ENCODE results near the gene SIM1.
A peak's percentile ranks its signal among the peaks of the same experiment; 100 is the strongest.

SIM1 gene

GRCh38 chr6:100504786-100505737 lies 40.3 kb upstream of the SIM1 start:
- peaks cover 0 to 37% of the 10 kb centered on the region in 2 donors for H3K36me3 ChIP-seq (replicated peaks in 1 of 2; ENCODE audit: control insufficient read depth in 2 of 2, insufficient read depth in 2 of 2, low read length in 2 of 2)
- no peak overlapping the region for H2BK120ac ChIP-seq (ENCODE audit: low read depth, low read length)
- no peak overlapping the region for H2BK5ac ChIP-seq (ENCODE audit: low read length)
- no peak overlapping the region for H3K14ac ChIP-seq (ENCODE audit: low read length)
- peaks cover 0 to 2% of the 10 kb centered on the region in 2 donors for H3K4me1 ChIP-seq (ENCODE audit: control insufficient read depth in 2 of 2, insufficient read depth in 1 of 2, low read depth in 1 of 2, low read length in 2 of 2)
- no peak overlapping the region for H2AFZ ChIP-seq (ENCODE audit: low read length)
- no peak overlapping the region for H4K8ac ChIP-seq (ENCODE audit: low read depth, low read length)
- no peak overlapping the region for H3K4me3 ChIP-seq (ENCODE audit: low read length in 2 of 2)
- no peak overlapping the region for H3K9ac ChIP-seq (ENCODE audit: low read depth, low read length, poor library complexity)
- H3K4me2 ChIP-seq (ENCODE audit: insufficient read depth, low read length, poor library complexity, severe bottlenecking) = no peak overlapping the region
- H3K23ac ChIP-seq (ENCODE audit: low read depth, low read length, poor library complexity) = no peak overlapping the region
- H3K4ac ChIP-seq (ENCODE audit: low read length) = no peak overlapping the region
- H2AK5ac ChIP-seq (ENCODE audit: low read depth, low read length) = no peak overlapping the region
- DNase-seq (ENCODE audit: low spot score) = no peak
- H3K9me3 ChIP-seq (replicated peaks in 1 of 2; ENCODE audit: control insufficient read depth in 2 of 2, insufficient read depth in 1 of 2, low read depth in 1 of 2, low read length in 2 of 2) = no peaks in the 10 kb centered on the region
- no peak overlapping the region for H4K91ac ChIP-seq (ENCODE audit: low read depth, low read length, poor library complexity)
- H3K79me1 ChIP-seq (ENCODE audit: low read depth, low read length) = no peaks in the 10 kb centered on the region
- no peaks in the 10 kb centered on the region for H3K27me3 ChIP-seq (ENCODE audit: control insufficient read depth in 3 of 3, insufficient read depth in 3 of 3, low read depth in 1 of 3, low read length in 3 of 3)
- no peak overlapping the region for H3K18ac ChIP-seq (ENCODE audit: low read length)
- H3K27ac ChIP-seq (replicated peaks; ENCODE audit: low read length) = no peak overlapping the region
- H2BK15ac ChIP-seq (ENCODE audit: low read length) = no peak overlapping the region
- H2BK12ac ChIP-seq (ENCODE audit: low read length) = no peak overlapping the region
- WGBS, 2 donors (ENCODE audit: extremely low coverage in 2 of 2, insufficient read length in 2 of 2, insufficient replicate concordance in 1 of 2) = no CpG with 5 or more reads among the region's 6 CpGs

DNA sequence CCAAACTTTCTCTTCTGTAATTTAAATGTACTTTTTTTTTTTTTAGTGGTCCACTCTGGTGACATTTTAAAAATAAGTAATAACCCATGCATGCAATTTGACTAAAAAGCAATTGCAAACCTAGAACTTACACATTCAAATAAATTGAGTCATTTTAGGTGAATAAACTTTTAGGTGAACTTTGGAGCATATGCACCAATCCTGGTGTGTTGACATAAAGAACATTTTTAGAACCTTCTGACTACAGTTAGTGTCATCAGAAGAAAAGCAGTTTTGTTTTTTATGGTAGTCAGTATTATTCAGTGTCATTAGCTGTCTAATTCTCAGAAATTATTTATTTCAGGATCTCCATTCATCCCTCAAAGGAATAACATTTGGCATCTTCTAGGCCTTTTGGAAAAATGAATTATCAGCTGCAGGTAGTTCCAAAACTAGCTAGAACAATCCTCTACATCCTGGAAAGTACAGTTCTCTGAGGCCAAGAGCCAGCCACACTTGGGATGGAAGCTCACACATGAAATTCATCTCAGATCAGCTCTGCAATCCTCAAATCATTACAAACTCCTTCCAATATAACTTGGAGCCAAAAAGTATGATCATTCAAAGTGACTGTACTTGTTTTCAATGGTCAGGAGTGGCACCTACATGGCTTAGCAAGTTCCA lies 38.5 kb upstream of the SIM1 start:
- no peak for DNase-seq (ENCODE audit: low spot score)
- no peaks in the 10 kb centered on the region for H3K9me3 ChIP-seq (replicated peaks in 1 of 2; ENCODE audit: control insufficient read depth in 2 of 2, insufficient read depth in 1 of 2, low read depth in 1 of 2, low read length in 2 of 2)
- H2BK15ac ChIP-seq (ENCODE audit: low read length) = no peak overlapping the region
- H4K91ac ChIP-seq (ENCODE audit: low read depth, low read length, poor library complexity) = no peak overlapping the region
- no peaks in the 10 kb centered on the region for H3K27me3 ChIP-seq (ENCODE audit: control insufficient read depth in 3 of 3, insufficient read depth in 3 of 3, low read depth in 1 of 3, low read length in 3 of 3)
- no peak overlapping the region for H2BK5ac ChIP-seq (ENCODE audit: low read length)
- no peaks in the 10 kb centered on the region for H3K79me1 ChIP-seq (ENCODE audit: low read depth, low read length)
- peaks cover 0 to 20% of the 10 kb centered on the region in 2 donors for H3K36me3 ChIP-seq (replicated peaks in 1 of 2; ENCODE audit: control insufficient read depth in 2 of 2, insufficient read depth in 2 of 2, low read length in 2 of 2)
- no peak overlapping the region for H3K23ac ChIP-seq (ENCODE audit: low read depth, low read length, poor library complexity)
- no peak overlapping the region for H2BK12ac ChIP-seq (ENCODE audit: low read length)
- no peak overlapping the region for H3K4ac ChIP-seq (ENCODE audit: low read length)
- no peak overlapping the region for H2BK120ac ChIP-seq (ENCODE audit: low read depth, low read length)
- no peak overlapping the region for H3K27ac ChIP-seq (replicated peaks; ENCODE audit: low read length)
- H3K18ac ChIP-seq (ENCODE audit: low read length) = no peak overlapping the region
- no peak overlapping the region for H2AK5ac ChIP-seq (ENCODE audit: low read depth, low read length)
- no peak overlapping the region for H3K4me3 ChIP-seq (ENCODE audit: low read length in 2 of 2)
- H3K4me1 ChIP-seq (ENCODE audit: control insufficient read depth in 2 of 2, insufficient read depth in 1 of 2, low read depth in 1 of 2, low read length in 2 of 2) = peaks cover 0 to 2% of the 10 kb centered on the region in 2 donors
- no peak overlapping the region for H3K9ac ChIP-seq (ENCODE audit: low read depth, low read length, poor library complexity)
- H3K4me2 ChIP-seq (ENCODE audit: insufficient read depth, low read length, poor library complexity, severe bottlenecking) = no peak overlapping the region
- H2AFZ ChIP-seq (ENCODE audit: low read length) = no peak overlapping the region
- no peak overlapping the region for H3K14ac ChIP-seq (ENCODE audit: low read length)
- H4K8ac ChIP-seq (ENCODE audit: low read depth, low read length) = no peak overlapping the region

- no peak overlapping the region for H4K91ac ChIP-seq (ENCODE audit: low read depth, low read length, poor library complexity)
- H3K4me2 ChIP-seq (ENCODE audit: insufficient read depth, low read length, poor library complexity, severe bottlenecking) = no peak overlapping the region
- H3K27me3 ChIP-seq (ENCODE audit: control insufficient read depth in 3 of 3, insufficient read depth in 3 of 3, low read depth in 1 of 3, low read length in 3 of 3) = peaks cover 0 to 22% (median 0%) of the 10 kb centered on the region in 3 experiments
- no peaks in the 10 kb centered on the region for H3K79me1 ChIP-seq (ENCODE audit: low read depth, low read length)
- no peak overlapping the region for H3K14ac ChIP-seq (ENCODE audit: low read length)
- peak overlapping the region; percentile 41 for H2AFZ ChIP-seq (ENCODE audit: low read length)
- H2AK5ac ChIP-seq (ENCODE audit: low read depth, low read length) = no peak overlapping the region
- H3K18ac ChIP-seq (ENCODE audit: low read length) = no peak overlapping the region
- H2BK15ac ChIP-seq (ENCODE audit: low read length) = no peak overlapping the region
- H2BK120ac ChIP-seq (ENCODE audit: low read depth, low read length) = no peak overlapping the region
- H3K9ac ChIP-seq (ENCODE audit: low read depth, low read length, poor library complexity) = no peak overlapping the region
- no peak overlapping the region for H3K23ac ChIP-seq (ENCODE audit: low read depth, low read length, poor library complexity)
- H2BK5ac ChIP-seq (ENCODE audit: low read length) = no peak overlapping the region
- no peak overlapping the region for H3K4me3 ChIP-seq (ENCODE audit: low read length in 2 of 2)
- DNase-seq (ENCODE audit: low spot score) = no peak
- no CpG with 5 or more reads among the region's 6 CpGs for WGBS, 2 donors (ENCODE audit: extremely low coverage in 2 of 2, insufficient read length in 2 of 2, insufficient replicate concordance in 1 of 2)
- no peak overlapping the region for H3K27ac ChIP-seq (replicated peaks; ENCODE audit: low read length)
- no peak overlapping the region for H4K8ac ChIP-seq (ENCODE audit: low read depth, low read length)
- no peak overlapping the region for H3K4ac ChIP-seq (ENCODE audit: low read length)
- no peak overlapping the region for H2BK12ac ChIP-seq (ENCODE audit: low read length)
- H3K4me1 ChIP-seq (ENCODE audit: control insufficient read depth in 2 of 2, insufficient read depth in 1 of 2, low read depth in 1 of 2, low read length in 2 of 2) = peaks cover 2 to 4% of the 10 kb centered on the region in 2 donors
- no peaks in the 10 kb centered on the region for H3K36me3 ChIP-seq (replicated peaks in 1 of 2; ENCODE audit: control insufficient read depth in 2 of 2, insufficient read depth in 2 of 2, low read length in 2 of 2)
- peaks cover 0 to 13% of the 10 kb centered on the region in 2 donors for H3K9me3 ChIP-seq (replicated peaks in 1 of 2; ENCODE audit: control insufficient read depth in 2 of 2, insufficient read depth in 1 of 2, low read depth in 1 of 2, low read length in 2 of 2)
Measured at GRCh38 chr6:100493206-100493888, 28.6 kb upstream of the SIM1 start.
